ENCODE data around the gene ADAP1.
"Not testable (repeated sequence)": the region's sequence is repeated elsewhere in the genome, so short reads cannot be mapped to it uniquely, and the experiment has no call there.

Gene ADAP1

GRCh38 chr7:915291-916218 is 38.9 kb downstream of the ADAP1 start:
- H3K27ac ChIP-seq (ENCODE audit: low read depth, low read length), result no peak overlapping the region
- no peaks in the 10 kb centered on the region for H3K36me3 ChIP-seq (ENCODE audit: control insufficient read depth, insufficient read depth, low read length)
- no peak overlapping the region for H3K4me3 ChIP-seq (ENCODE audit: low read depth, low read length)
- H3K9ac ChIP-seq (ENCODE audit: low read depth, low read length), result no peak overlapping the region
- H3K4me1 ChIP-seq (ENCODE audit: control insufficient read depth, insufficient read depth, low read length), result no peaks in the 10 kb centered on the region
- H3K9me3 ChIP-seq (ENCODE audit: control insufficient read depth, insufficient read depth, low read length), result no peaks in the 10 kb centered on the region
- H3K27me3 ChIP-seq (ENCODE audit: control insufficient read depth, insufficient read depth, low read length), result no peaks in the 10 kb centered on the region

DNA sequence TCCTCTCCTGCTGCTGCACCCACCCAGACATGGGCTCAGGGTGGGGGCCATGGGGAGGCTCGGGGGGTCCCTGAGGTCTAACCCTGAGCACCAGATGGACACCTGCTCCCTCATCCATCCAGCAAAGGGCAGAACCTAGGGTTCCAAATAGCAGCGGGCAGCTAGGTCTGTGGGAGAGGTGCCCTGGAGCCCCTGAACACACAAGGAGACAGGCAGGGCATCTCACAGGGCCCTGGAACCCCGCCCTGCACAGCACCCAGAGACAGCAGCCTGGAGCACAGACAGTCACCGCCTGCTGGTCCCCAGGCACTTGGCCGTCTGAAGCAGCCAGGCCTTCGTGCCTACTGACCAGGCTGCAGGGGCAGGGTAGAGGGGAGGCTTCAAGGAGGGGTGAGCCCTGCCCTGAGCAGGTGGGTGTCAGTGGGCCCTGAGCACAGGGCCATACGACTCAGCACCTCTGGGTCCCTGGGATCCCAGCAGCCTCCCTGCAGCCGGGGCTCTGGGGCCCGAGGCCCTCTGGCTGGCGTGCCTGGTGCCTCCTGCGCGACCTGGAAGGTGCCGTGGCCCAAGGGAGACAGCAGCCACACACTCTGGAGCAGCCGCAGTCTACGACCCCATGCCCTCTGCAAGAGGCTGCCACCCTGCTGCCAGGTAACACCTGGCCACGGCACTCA is 39.8 kb downstream of the ADAP1 start:
- H3K27ac ChIP-seq (ENCODE audit: low read depth, low read length), result no peak overlapping the region
- H3K36me3 ChIP-seq (ENCODE audit: control insufficient read depth, insufficient read depth, low read length), result no peaks in the 10 kb centered on the region
- no peaks in the 10 kb centered on the region for H3K4me1 ChIP-seq (ENCODE audit: control insufficient read depth, insufficient read depth, low read length)
- H3K9me3 ChIP-seq (ENCODE audit: control insufficient read depth, insufficient read depth, low read length), result no peaks in the 10 kb centered on the region
- no peak overlapping the region for H3K9ac ChIP-seq (ENCODE audit: low read depth, low read length)
- no peak overlapping the region for H3K4me3 ChIP-seq (ENCODE audit: low read depth, low read length)
- H3K27me3 ChIP-seq (ENCODE audit: control insufficient read depth, insufficient read depth, low read length), result peaks cover under 1% of the 10 kb centered on the region; the same call in 1 of the 2 replicates

GRCh38 chr7:913736-914520 is 40.6 kb downstream of the ADAP1 start:
- Histone ChIP-seq H3K36me3 (ENCODE audit: control insufficient read depth, insufficient read depth, low read length) (no peaks in the 10 kb centered on the region), H3K4me1 (ENCODE audit: control insufficient read depth, insufficient read depth, low read length) (no peaks in the 10 kb centered on the region)

DNA sequence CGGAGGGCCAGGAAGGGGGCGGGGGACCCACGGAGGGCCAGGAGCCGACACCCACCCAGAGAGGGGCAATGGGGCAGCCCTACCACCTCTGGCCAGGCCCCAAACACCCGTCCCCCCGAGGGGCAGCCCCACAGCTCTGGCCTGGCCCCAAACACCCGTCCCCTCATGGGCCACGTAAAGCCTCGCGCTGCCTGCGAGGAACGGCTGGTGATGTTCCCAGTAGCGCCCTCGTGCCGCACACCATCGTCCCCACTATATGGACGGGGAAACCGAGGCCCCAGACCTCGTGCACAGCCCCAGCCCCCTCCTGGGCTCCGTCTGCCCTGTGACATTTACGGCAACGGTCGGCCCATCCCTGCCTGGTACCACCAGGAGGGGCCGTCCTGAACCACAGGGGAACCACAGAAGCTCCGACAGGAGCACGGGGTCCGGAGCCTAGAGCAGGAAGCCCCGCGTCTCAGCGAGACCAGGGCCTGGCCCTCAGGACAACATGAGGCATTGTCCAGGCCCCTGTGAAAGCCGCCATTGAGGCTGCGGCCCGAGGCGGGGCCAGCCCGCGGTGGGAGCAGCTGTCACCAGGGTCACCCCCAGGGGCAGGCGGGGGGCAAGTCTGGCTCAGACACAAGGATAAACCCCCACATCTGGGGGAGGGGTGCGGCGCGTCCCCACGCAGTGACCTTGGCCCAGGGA is 42.5 kb downstream of the ADAP1 start:
- H3K36me3 ChIP-seq (ENCODE audit: control insufficient read depth, insufficient read depth, low read length), result no peaks in the 10 kb centered on the region
- no peak overlapping the region for H3K27ac ChIP-seq (ENCODE audit: low read depth, low read length)
- H3K4me1 ChIP-seq (ENCODE audit: control insufficient read depth, insufficient read depth, low read length), result no peaks in the 10 kb centered on the region
- H3K27me3 ChIP-seq (ENCODE audit: control insufficient read depth, insufficient read depth, low read length), result peaks cover 5% of the 10 kb centered on the region; the same call in 1 of the 2 replicates
- H3K9ac ChIP-seq (ENCODE audit: low read depth, low read length), result no peak overlapping the region
- no peaks in the 10 kb centered on the region for H3K9me3 ChIP-seq (ENCODE audit: control insufficient read depth, insufficient read depth, low read length)
- H3K4me3 ChIP-seq (ENCODE audit: low read depth, low read length), result no peak overlapping the region

More at GRCh38 chr7:913736-914520, 40.6 kb downstream of the ADAP1 start:
- Histone ChIP-seq H3K4me3 (ENCODE audit: low read depth, low read length) (no peak overlapping the region), H3K27me3 (ENCODE audit: control insufficient read depth, insufficient read depth, low read length) (peaks cover 5% of the 10 kb centered on the region; the same call in 1 of the 2 replicates), H3K9me3 (ENCODE audit: control insufficient read depth, insufficient read depth, low read length) (no peaks in the 10 kb centered on the region), H3K27ac (ENCODE audit: low read depth, low read length) (no peak overlapping the region), H3K9ac (ENCODE audit: low read depth, low read length) (no peak overlapping the region)

DNA sequence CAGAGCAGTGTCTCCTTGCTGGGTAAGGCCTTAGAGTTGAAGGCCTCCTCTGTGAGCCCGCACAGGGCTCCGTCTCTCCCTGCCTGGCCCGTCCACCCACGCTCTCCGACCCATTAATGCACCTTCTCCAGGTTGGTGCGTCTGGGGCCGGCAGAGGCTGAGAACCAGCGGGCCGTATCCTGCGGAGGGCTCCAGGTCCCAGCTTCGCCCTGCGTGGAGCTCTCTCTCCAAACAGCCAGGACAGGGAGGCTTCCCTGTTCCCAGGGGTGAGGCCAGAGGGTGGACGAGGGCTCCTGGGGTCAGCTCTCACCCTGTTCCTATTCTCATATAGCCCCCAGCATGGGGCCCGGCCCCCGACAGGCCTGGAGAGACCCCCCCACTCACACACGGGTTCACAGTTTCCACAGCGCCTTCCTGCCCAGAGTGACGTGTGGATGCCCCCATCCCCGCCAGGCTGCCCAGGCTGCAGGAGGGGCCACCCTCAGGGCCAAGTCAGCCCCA is 43.5 kb downstream of the ADAP1 start:
- H3K9ac ChIP-seq (ENCODE audit: low read depth, low read length), result no peak overlapping the region
- H3K27me3 ChIP-seq (ENCODE audit: control insufficient read depth, insufficient read depth, low read length), result peaks cover 5% of the 10 kb centered on the region; the same call in 1 of the 2 replicates
- no peaks in the 10 kb centered on the region for H3K4me1 ChIP-seq (ENCODE audit: control insufficient read depth, insufficient read depth, low read length)
- no peak overlapping the region for H3K4me3 ChIP-seq (ENCODE audit: low read depth, low read length)
- no peaks in the 10 kb centered on the region for H3K36me3 ChIP-seq (ENCODE audit: control insufficient read depth, insufficient read depth, low read length)
- no peak overlapping the region for H3K27ac ChIP-seq (ENCODE audit: low read depth, low read length)
- no peaks in the 10 kb centered on the region for H3K9me3 ChIP-seq (ENCODE audit: control insufficient read depth, insufficient read depth, low read length)

DNA sequence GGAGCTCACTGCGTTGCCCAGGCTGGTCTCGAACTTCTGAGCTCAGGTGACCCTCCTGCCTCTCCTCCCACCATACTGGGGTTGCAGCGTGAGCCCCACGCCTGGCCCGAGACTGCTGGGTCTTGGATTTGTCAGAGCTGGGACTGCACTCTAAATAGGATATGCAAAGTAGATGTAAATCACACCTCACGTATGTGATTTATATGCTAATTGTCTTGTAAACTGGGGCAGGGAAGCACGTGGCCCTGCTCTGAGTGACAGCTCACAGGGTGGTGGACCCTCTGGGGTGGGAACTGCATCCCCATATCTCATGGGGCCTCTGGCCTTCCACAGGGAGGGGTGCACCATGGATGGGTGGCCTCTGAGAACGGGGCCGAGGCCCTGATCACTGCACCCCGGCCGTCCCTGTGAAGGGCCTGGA is 44.0 kb downstream of the ADAP1 start:
- Histone ChIP-seq H3K9me3 (ENCODE audit: control insufficient read depth, insufficient read depth, low read length) (no peaks in the 10 kb centered on the region), H3K4me1 (ENCODE audit: control insufficient read depth, insufficient read depth, low read length) (no peaks in the 10 kb centered on the region), H3K36me3 (ENCODE audit: control insufficient read depth, insufficient read depth, low read length) (no peaks in the 10 kb centered on the region), H3K4me3 (ENCODE audit: low read depth, low read length) (no peak overlapping the region), H3K27me3 (ENCODE audit: control insufficient read depth, insufficient read depth, low read length) (peaks cover 5% of the 10 kb centered on the region; the same call in 1 of the 2 replicates), H3K9ac (ENCODE audit: low read depth, low read length) (no peak overlapping the region), H3K27ac (ENCODE audit: low read depth, low read length) (no peak overlapping the region)

- H3K36me3 ChIP-seq (ENCODE audit: control insufficient read depth, insufficient read depth, low read length), result no peaks in the 10 kb centered on the region
- H3K27me3 ChIP-seq (ENCODE audit: control insufficient read depth, insufficient read depth, low read length), result peaks cover 5% of the 10 kb centered on the region; the same call in 1 of the 2 replicates
- no peaks in the 10 kb centered on the region for H3K4me1 ChIP-seq (ENCODE audit: control insufficient read depth, insufficient read depth, low read length)
- H3K27ac ChIP-seq (ENCODE audit: low read depth, low read length), result no peak overlapping the region
- H3K4me3 ChIP-seq (ENCODE audit: low read depth, low read length), result peak overlapping the region; percentile 43; the same call in 1 of the 2 replicates
- no peaks in the 10 kb centered on the region for H3K9me3 ChIP-seq (ENCODE audit: control insufficient read depth, insufficient read depth, low read length)
- H3K9ac ChIP-seq (ENCODE audit: low read depth, low read length), result no peak overlapping the region
Measured at GRCh38 chr7:909358-910329, 44.8 kb downstream of the ADAP1 start.

DNA sequence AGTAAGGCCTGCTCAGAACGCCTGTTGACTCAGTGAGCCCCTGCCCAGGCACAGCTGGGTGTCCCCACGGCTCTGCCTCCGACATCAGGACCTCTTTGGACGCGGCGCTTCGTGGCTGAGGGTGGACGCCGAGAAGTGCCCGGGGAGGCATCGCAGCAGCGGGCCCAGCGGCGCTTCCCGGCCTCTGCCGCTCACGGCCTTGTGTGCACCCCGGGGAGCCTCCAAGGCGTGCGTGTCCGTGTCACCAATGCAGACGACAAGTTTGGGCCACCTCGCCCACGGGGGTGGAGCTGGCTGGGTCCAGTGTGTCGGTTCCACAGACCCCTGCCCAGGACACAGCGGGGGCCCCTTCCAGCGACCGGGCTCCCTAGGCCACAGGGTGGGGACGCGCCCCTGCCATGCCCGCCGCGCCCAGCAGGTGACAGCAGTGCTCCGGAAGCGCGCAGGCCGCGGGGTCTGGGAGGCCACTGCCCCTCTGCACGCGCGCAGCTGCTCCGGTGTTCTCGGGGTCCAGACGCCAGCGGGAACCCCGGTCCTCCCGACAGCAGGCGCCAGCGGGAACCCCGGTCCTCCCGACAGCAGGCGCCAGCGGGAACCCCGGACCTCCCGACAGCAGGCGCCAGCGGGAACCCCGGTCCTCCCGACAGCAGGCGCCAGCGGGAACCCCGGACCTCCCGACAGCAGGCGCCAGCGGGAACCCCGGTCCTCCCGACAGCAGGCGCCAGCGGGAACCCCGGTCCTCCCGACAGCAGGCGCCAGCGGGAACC is 45.7 kb downstream of the ADAP1 start:
- not testable (repeated sequence) for H3K9me3 ChIP-seq (ENCODE audit: control insufficient read depth, insufficient read depth, low read length); H3K9ac ChIP-seq (ENCODE audit: low read depth, low read length); H3K4me1 ChIP-seq (ENCODE audit: control insufficient read depth, insufficient read depth, low read length); H3K27me3 ChIP-seq (ENCODE audit: control insufficient read depth, insufficient read depth, low read length); H3K36me3 ChIP-seq (ENCODE audit: control insufficient read depth, insufficient read depth, low read length); H3K27ac ChIP-seq (ENCODE audit: low read depth, low read length)
- H3K4me3 ChIP-seq (ENCODE audit: low read depth, low read length), result peak overlapping the region; percentile 43; the same call in 1 of the 2 replicates

GRCh38 chr7:908159-908581 is 46.3 kb downstream of the ADAP1 start:
- H3K4me3 ChIP-seq (ENCODE audit: low read depth, low read length), result no peak overlapping the region
- no peak overlapping the region for H3K27ac ChIP-seq (ENCODE audit: low read depth, low read length)
- no peak overlapping the region for H3K9ac ChIP-seq (ENCODE audit: low read depth, low read length)
- H3K9me3 ChIP-seq (ENCODE audit: control insufficient read depth, insufficient read depth, low read length), result no peaks in the 10 kb centered on the region
- H3K27me3 ChIP-seq (ENCODE audit: control insufficient read depth, insufficient read depth, low read length), result peaks cover 5% of the 10 kb centered on the region; the same call in 1 of the 2 replicates
- H3K36me3 ChIP-seq (ENCODE audit: control insufficient read depth, insufficient read depth, low read length), result no peaks in the 10 kb centered on the region
- H3K4me1 ChIP-seq (ENCODE audit: control insufficient read depth, insufficient read depth, low read length), result no peaks in the 10 kb centered on the region
